K562 (cell line): ENCODE results near the gene PDLIM7. TPM values are rescaled to one million over a fixed set of nuclear protein-coding genes. Genes with fewer than 3 reads are reported as not detected.
A peak's percentile ranks its signal among the peaks of the same experiment; 100 is the strongest.

Source experiments
- FOXM1 ChIP-seq, 2 experiments: fragments of 450-650 bp in 1 of 2; sonication (generic) in 1 of 2; formaldehyde crosslinking in 1 of 2; IDR thresholded peaks; 2 replicates each; pipeline versions ENCODE4 v1.6.1 to v1.9.0; 2017 to 2022; ENCODE audit warnings: low read depth in 2 of 2, mild to moderate bottlenecking in 2 of 2, missing genetic modification reagents in 1 of 2, moderate library complexity in 1 of 2
- HDAC6 ChIP-seq: IDR thresholded peaks from 2 replicates; pipeline ENCODE4 v1.6.1; 2012; ENCODE audit warnings: low read depth, mild to moderate bottlenecking, control low read depth, inconsistent platforms, low read length, moderate library complexity
- HOXB6 ChIP-seq: fragments of 250-450 bp; sonication (Bioruptor Pico); IDR thresholded peaks from 2 replicates; pipeline ENCODE4 v1.5.1; 2022; ENCODE audit warnings: mild to moderate bottlenecking, borderline replicate concordance
- KAT8 ChIP-seq: fragments of 450-650 bp; IDR thresholded peaks from 2 replicates; pipeline ENCODE4 v1.6.1; 2016; ENCODE audit warnings: low read depth, mild to moderate bottlenecking
- MAFG ChIP-seq: fragments of 450-650 bp; conservative IDR thresholded peaks from 2 replicates; pipeline ENCODE4 v1.6.1; 2016; ENCODE audit warnings: missing genetic modification characterization, missing compliant biosample characterization
- NCOA6 ChIP-seq: fragments of 450-650 bp; IDR thresholded peaks from 2 replicates; pipeline ENCODE4 v1.6.1; 2017; ENCODE audit warnings: mild to moderate bottlenecking
- NCOR1 ChIP-seq: fragments of 450-650 bp; IDR thresholded peaks from 2 replicates; pipeline ENCODE4 v1.6.1; 2016; ENCODE audit warnings: mild to moderate bottlenecking, moderate library complexity
- PHF8 ChIP-seq: fragments of 200-600 bp; sonication (generic); IDR thresholded peaks from 2 replicates; pipeline ENCODE4 v1.6.1; 2012; ENCODE audit warnings: mixed run types, mild to moderate bottlenecking, inconsistent platforms, low read length, moderate library complexity, borderline replicate concordance
- RBM34 ChIP-seq: fragments of 200-400 bp; formaldehyde crosslinking; IDR thresholded peaks from 2 replicates; pipeline ENCODE4 v1.6.1; 2018; ENCODE audit warnings: low read length, borderline replicate concordance; ENCODE audit not compliant: insufficient read depth
- SAP30 ChIP-seq: fragments of 200-600 bp; sonication (generic); IDR thresholded peaks from 2 replicates; pipeline ENCODE4 v1.6.1; 2012; ENCODE audit warnings: borderline replicate concordance, low read depth, mild to moderate bottlenecking, moderate library complexity, low read length, control low read depth, inconsistent platforms; ENCODE audit not compliant: insufficient read depth, poor library complexity, severe bottlenecking
- SNAPC5 ChIP-seq: fragments of 250-450 bp; sonication (Bioruptor Pico); IDR thresholded peaks from 2 replicates; pipeline ENCODE4 v1.8.0; 2021; ENCODE audit warnings: moderate library complexity, mild to moderate bottlenecking, inconsistent platforms
- SPI1 ChIP-seq: IDR thresholded peaks from 2 replicates; pipeline ENCODE4 v1.6.1; 2011; ENCODE audit warnings: low read depth, low read length, control low read depth, borderline replicate concordance
- STAT5B ChIP-seq: fragments of 250-450 bp; sonication (Bioruptor Pico); IDR thresholded peaks from 2 replicates; pipeline ENCODE4 v1.8.0; 2021; ENCODE audit warnings: mild to moderate bottlenecking, inconsistent platforms
- TGIF2 ChIP-seq: sonication (generic); formaldehyde crosslinking; IDR thresholded peaks from 2 replicates; pipeline ENCODE4 v1.8.1; 2022; ENCODE audit warnings: mild to moderate bottlenecking, missing genetic modification reagents, moderate library complexity
- ZFP30 ChIP-seq: fragments of 250-450 bp; sonication (Bioruptor Pico); IDR thresholded peaks from 2 replicates; pipeline ENCODE4 v1.8.0; 2022; ENCODE audit warnings: moderate library complexity, mild to moderate bottlenecking, inconsistent platforms, borderline replicate concordance
- ZNF140 ChIP-seq: fragments of 250-450 bp; sonication (Bioruptor Pico); IDR thresholded peaks from 2 replicates; pipeline ENCODE4 v1.8.0; 2021; ENCODE audit warnings: moderate library complexity, mild to moderate bottlenecking, inconsistent platforms
- ZNF146 ChIP-seq: IDR thresholded peaks from one replicate; pipeline ENCODE4 v1.6.1; 2018; ENCODE audit warnings: missing compliant biosample characterization; ENCODE audit not compliant: unreplicated experiment
- ZNF407 ChIP-seq: fragments of 450-650 bp; IDR thresholded peaks from 2 replicates; pipeline ENCODE4 v1.6.1; 2016; ENCODE audit warnings: low read depth
- ZNF436 ChIP-seq: fragments of 250-450, 450-650 bp; sonication (Bioruptor Pico); formaldehyde crosslinking; IDR thresholded peaks from 2 replicates; pipeline ENCODE4 v1.7.0; 2020; ENCODE audit warnings: mild to moderate bottlenecking
- polyA plus RNA-seq, 8 experiments: library from polyadenylated mRNA; depleted of rRNA in 4 of 8; stranded (reverse) in 5 of 8; unstranded in 3 of 8; fragments of >200 nt; fragmentation: Nextera tagmentation in 2 of 8; fragmentation: Illumina TruSeq in 1 of 8; extraction: Ambion mirVana in 2 of 8; extraction: Trizol in 1 of 8; gene quantifications; 2 replicates each; pipeline versions ENCODE4 v1.2.1 to v1.2.3, GENCODE V29; 2011 to 2014; ENCODE audit warnings: inconsistent platforms in 1 of 8, missing spikeins in 1 of 8
- total RNA-seq, 7 experiments: library from RNA; depleted of rRNA in 6 of 7; stranded (reverse); fragments of >200 nt in 6 of 7; fragmentation: Illumina TruSeq in 2 of 7; extraction: Trizol in 2 of 7; gene quantifications; 2 replicates each; pipeline versions ENCODE4 v1.2.1 to v1.2.3, GENCODE V29; 2011 to 2021; ENCODE audit warnings: low replicate concordance in 1 of 7

PDLIM7 gene
- total and polyA plus RNA-seq, 9 of the 15 experiments (the other 6 are each of a cell fraction or from before 2014, with no cell fraction given): 2.1 to 124 (median 32.6) TPM

- no peak for TF ChIP-seq ZNF407
- no peak for TF ChIP-seq HOXB6 (CRISPR knock-in tag)
- no peak for TF ChIP-seq HDAC6
- TF ChIP-seq NCOR1: peak; percentile 52
- TF ChIP-seq PHF8: no peak
- TF ChIP-seq STAT5B (CRISPR knock-in tag): no peak
- no peak for TF ChIP-seq ZNF436
- no peak for TF ChIP-seq ZFP30 (CRISPR knock-in tag)
- TF ChIP-seq SPI1: no peak
- TF ChIP-seq FOXM1 (IDR thresholded peaks at IDR 0.05; ENCODE audit: low read depth): no peak
- peak; percentile 51; the same call in 1 of the 2 replicates for TF ChIP-seq FOXM1 (CRISPR knock-in tag; IDR thresholded peaks at IDR 0.05; ENCODE audit: low read depth)
- peak; percentile 30; the same call in 1 of the 2 replicates for TF ChIP-seq TGIF2 (CRISPR knock-in tag)
- TF ChIP-seq ZNF146: no peak
- TF ChIP-seq SAP30: no peak
- no peak for TF ChIP-seq MAFG (tag)
- TF ChIP-seq RBM34: no peak
- TF ChIP-seq KAT8: no peak
- TF ChIP-seq SNAPC5: no peak
- no peak for TF ChIP-seq NCOA6
- TF ChIP-seq ZNF140 (CRISPR knock-in tag): no peak
Observed at GRCh38 chr5:177491429-177491945, 5.9 kb downstream of the PDLIM7 start (continued).
